H7 (cell line): Measurements from ENCODE around the gene TMEM129. TPM values are rescaled to one million over a fixed set of nuclear protein-coding genes. Genes with fewer than 3 reads are reported as not detected.
"Not testable (repeated sequence)": the region's sequence is repeated elsewhere in the genome, so short reads cannot be mapped to it uniquely, and the experiment has no call there.

Source experiments
- DNase-seq: peaks from one replicate; pipeline ENCODE4 v3.0.0; 2012
- H3K27me3 ChIP-seq: 2 replicates; pipeline ENCODE4 v1.6.0; 2011; ENCODE audit warnings: mild to moderate bottlenecking, low read length; ENCODE audit not compliant: control insufficient read depth, insufficient read depth
- H3K36me3 ChIP-seq: replicated peaks from 2 replicates; pipeline ENCODE4 v1.5.1; 2011; ENCODE audit warnings: low read length; ENCODE audit not compliant: control insufficient read depth, insufficient read depth
- H3K4me3 ChIP-seq: 2 replicates; pipeline ENCODE4 v1.5.1; 2011; ENCODE audit warnings: low read depth, mild to moderate bottlenecking, control low read depth, low read length, moderate library complexity; ENCODE audit not compliant: insufficient read depth
- total RNA-seq: library from RNA; depleted of rRNA; stranded (reverse); fragments of >200 nt; shearing (Covaris generic); gene quantifications from 2 replicates; pipeline ENCODE4 v1.2.3, GENCODE V29; 2014

Gene TMEM129
- total RNA-seq, 1 experiment from 2014 or later, result 69.7 TPM

DNA sequence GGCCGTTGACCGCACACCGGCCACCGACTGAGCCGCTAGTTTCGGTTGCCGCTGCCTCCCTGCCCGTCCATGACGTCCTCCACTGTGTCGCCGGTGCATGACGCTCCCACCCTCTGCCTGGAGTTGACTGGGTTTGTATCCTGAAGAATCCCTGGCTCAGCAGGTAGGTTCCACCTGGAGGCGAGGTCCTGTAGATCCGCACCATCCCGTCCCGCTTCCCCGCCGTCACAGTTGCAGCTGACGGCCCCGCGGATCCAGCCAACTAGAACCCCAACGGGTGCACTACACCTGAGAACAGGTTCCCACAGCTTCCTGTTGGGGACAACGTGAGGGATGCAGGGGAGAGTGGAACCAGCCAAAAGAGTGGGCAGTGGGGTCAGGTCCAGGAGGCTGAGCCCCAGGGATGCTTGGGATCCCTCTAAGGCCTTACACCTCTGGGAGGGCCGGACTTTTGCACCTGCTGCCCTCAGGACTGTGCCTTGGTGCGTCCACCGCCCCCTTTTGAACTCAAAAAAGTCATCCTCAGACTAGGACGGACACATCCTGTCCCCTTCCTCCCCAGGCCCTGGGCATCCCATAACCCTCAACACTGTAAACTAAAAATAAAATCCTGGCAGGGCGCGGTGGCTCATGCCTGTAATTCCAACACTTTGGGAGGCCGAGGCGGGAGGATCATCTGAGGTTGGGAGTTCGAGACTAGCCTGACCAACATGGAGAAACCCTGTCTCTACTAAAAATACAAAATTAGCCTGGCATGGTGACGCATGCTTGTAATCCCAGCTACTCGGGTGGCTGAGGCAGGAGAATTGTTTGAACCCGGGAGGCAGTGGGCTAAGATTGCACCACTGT lies 7.9 kb downstream of the TMEM129 start:
- Histone ChIP-seq H3K27me3 (no peaks in the 10 kb centered on the region), H3K36me3 (0 out of 2 replicates have a peak, but pooled peaks cover 3% of the 10 kb centered on the region), H3K4me3 (peak overlapping the region; percentile 83)
- DNase-seq, result peak; percentile 89

DNA sequence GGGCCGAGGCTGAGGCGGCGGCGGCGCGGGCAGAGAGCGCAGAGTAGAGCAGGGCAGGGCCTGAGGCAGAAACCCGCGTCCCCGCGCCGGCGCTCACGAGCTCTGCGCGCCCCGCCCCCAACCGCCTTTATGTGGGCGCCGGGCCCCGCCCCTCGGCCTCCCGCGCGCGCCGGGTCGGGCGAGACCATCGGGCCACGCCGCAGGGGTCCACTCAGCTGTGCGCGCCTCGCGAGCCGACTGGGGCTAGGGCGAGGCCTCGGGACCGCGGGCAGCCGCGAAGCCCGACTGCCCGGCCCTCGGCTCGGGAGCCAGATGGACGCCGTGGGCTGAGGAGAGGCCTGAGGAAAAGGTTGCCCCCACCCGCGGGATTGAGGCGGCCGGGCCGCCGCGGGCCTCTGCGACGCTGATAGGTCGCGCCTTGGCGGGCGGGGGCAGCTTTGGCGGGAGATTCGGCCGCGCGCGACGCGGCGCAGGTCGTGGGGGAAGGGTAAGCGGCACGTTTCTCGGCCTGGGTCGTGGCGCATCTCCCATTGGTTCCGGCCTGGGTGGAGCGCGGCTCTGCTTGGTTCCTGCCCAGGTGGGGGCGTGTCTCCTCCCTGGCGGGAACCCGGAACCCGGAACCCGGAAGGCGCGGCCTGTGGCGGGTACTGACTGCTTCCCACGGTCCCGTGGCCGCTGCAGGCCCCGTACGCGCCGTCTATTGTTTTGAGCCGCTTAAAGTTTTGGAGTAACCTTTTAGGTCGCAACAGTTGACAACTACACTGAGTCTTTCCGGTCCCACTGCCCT lies 8.7 kb downstream of the TMEM129 start, which contains the start of gene SLBP:
Gene SLBP, minus strand, starts transcription at position 104 of the 787 bp plus-strand sequence. CDS start 131 bp downstream, outside the sequence.
- Histone ChIP-seq H3K36me3 (no peaks in the 10 kb centered on the region), H3K27me3 (no peaks in the 10 kb centered on the region), H3K4me3 (peak within 1 kb of the TSS; percentile 83)
- peak; percentile 99 for DNase-seq

- H3K27me3 ChIP-seq, result no peaks in the 10 kb centered on the region
- DNase-seq, result no peak
- peak overlapping the region; percentile 83 for H3K4me3 ChIP-seq
- no peaks in the 10 kb centered on the region for H3K36me3 ChIP-seq
These were observed 9.4 kb downstream of the TMEM129 start for GRCh38 chr4:1711571-1712215.

DNA sequence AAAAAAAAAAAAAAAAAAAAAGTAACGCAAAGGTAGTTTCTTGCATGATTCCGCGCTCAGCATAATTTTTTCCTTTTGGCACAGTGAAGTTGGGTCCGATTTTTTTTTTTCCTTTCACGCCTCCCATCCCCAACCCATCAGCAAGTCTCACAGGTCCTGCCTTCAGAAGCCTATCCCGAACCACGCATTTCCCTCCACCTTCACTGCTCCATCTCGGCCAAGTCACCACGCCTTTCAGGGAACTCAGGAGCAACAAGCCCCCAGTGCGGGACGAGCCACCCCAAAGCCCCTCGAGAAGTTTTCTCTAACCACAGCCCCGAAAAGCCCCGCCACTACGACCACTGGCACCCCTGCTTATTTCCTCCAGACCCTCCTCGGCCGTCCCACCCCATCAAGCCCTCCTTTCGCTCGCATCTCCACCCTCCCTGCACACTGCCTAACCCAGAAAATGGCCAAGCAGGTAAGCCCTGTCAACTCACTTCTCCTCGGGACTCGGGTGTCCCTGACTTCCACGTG lies 10.0 kb downstream of the TMEM129 start:
- no peaks in the 10 kb centered on the region for H3K27me3 ChIP-seq
- no peak for DNase-seq

DNA sequence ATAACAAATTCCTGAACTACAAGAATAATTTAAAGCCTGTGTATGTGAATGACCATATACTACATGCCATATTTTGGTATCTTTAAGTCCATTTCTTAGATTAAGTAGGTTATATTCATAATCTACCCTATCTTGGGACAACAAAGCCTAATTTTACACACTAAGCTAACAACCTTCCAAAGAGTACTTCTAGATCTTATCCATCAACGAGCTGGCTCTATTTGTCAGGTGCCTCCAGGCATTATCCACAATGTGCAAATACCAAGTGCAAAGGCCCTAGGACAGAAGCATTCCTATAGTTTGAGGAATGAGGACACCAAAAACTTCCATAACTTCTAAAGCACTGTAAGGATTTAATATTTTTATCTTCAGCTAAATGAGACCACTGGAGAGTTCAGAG lies 12.5 kb downstream of the TMEM129 start:
- DNase-seq, result no peak
- Histone ChIP-seq H3K27me3 (no peaks in the 10 kb centered on the region), H3K36me3 (peaks cover 6% of the 10 kb centered on the region), H3K4me3 (no peak overlapping the region)

More for the DNA sequence above, 10.0 kb downstream of the TMEM129 start:
- Histone ChIP-seq H3K4me3 (peak overlapping the region; percentile 83), H3K36me3 (no peaks in the 10 kb centered on the region; the same call in 1 of the 2 replicates)

- no peaks in the 10 kb centered on the region for H3K27me3 ChIP-seq
- no peak for DNase-seq
- H3K4me3 ChIP-seq, result no peak overlapping the region
- H3K36me3 ChIP-seq, result peaks cover 7% of the 10 kb centered on the region
These were observed 14.8 kb downstream of the TMEM129 start for GRCh38 chr4:1706358-1706757.

DNA sequence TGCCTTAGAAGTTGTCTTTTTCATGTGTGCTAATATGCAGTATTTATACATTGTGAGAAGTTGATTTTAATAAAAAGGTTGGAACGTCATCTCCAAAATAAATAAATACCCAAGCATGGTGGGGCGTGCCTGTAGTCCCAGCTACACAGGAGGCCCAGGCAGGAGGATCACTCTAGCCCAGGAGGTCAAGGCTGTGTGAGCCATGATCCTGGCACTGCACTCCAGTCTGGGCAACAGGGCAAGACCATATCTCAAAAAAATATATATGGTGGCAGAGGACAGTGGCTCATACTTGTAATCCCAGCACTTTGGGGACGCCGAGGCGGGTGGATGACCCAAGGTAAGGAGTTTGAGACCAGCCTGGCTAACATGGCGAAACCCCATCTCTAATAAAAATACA lies 15.4 kb downstream of the TMEM129 start:
- Histone ChIP-seq H3K27me3 (no peaks in the 10 kb centered on the region), H3K4me3 (no peak overlapping the region), H3K36me3 (peaks cover 7% of the 10 kb centered on the region)
- no peak for DNase-seq

DNA sequence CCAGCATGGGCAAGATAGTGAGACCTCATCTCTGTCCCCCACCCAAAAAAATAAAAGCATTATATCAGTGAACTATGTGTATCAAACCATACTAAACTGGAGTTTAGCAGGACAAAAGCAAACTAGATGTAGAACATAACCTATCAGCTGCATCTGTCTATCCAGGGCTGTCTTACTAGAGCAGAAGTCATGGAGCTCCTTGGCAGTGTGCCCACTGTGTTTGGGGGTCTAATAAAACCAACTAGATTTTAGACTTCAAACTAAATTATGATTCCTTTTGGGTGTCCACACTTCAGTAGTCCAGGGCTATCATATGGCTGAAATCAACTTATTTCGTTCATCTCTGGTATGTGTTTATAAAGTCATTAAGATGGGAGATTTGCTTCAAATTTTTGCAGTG lies 17.3 kb downstream of the TMEM129 start:
- H3K27me3 ChIP-seq, result no peaks in the 10 kb centered on the region
- H3K36me3 ChIP-seq, result peaks cover 10% of the 10 kb centered on the region
- no peak for DNase-seq
- no peak overlapping the region for H3K4me3 ChIP-seq

- not testable (repeated sequence) for H3K27me3 ChIP-seq, H3K4me3 ChIP-seq, DNase-seq
- H3K36me3 ChIP-seq, result peaks cover 11% of the 10 kb centered on the region
These were observed 19.5 kb downstream of the TMEM129 start for GRCh38 chr4:1701671-1702070.

DNA sequence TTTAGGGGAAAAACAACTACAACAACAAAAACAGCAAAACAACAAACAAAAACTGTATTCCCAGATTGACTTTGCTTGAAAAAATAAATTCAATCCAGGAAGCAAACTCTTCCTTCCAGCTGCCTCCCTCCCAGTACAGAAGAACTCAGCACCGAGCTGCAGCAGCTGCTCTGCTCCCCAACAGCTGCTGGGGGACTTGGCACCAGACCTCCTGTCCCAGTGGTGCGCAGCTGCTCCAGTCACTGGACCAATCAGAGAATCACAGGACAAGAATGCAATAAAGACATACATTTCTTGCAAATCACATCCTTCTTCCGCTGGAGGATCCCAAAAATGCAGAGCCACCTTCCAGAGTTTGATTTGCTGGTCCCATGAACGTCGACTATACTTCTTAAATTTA lies 25.2 kb downstream of the TMEM129 start:
- Histone ChIP-seq H3K4me3 (no peak overlapping the region), H3K36me3 (peaks cover 25% of the 10 kb centered on the region), H3K27me3 (no peaks in the 10 kb centered on the region)
- DNase-seq, result no peak

- DNase-seq, result peak; percentile 86
- no peak overlapping the region for H3K4me3 ChIP-seq
- peaks cover 23% of the 10 kb centered on the region for H3K36me3 ChIP-seq
- no peaks in the 10 kb centered on the region for H3K27me3 ChIP-seq
These were observed 27.8 kb downstream of the TMEM129 start for GRCh38 chr4:1693131-1693896.

- no peak for DNase-seq
- H3K27me3 ChIP-seq, result no peaks in the 10 kb centered on the region
- peaks cover 22% of the 10 kb centered on the region for H3K36me3 ChIP-seq
- H3K4me3 ChIP-seq, result no peak overlapping the region
These were observed 29.3 kb downstream of the TMEM129 start for GRCh38 chr4:1691737-1692373.

- no peak for DNase-seq
- H3K27me3 ChIP-seq, result no peaks in the 10 kb centered on the region
- no peak overlapping the region for H3K4me3 ChIP-seq
- H3K36me3 ChIP-seq, result peaks cover 17% of the 10 kb centered on the region
These were observed 30.4 kb downstream of the TMEM129 start for GRCh38 chr4:1690698-1691097.
